IMR-90 (cell line): Measurements from ENCODE around the gene SLN. TPM values are rescaled to one million over a fixed set of nuclear protein-coding genes. Genes with fewer than 3 reads are reported as not detected.
A peak's percentile ranks its signal among the peaks of the same experiment; 100 is the strongest.

Source experiments
- ATAC-seq: fragments of 200-7000 bp; cut with Tn5 transposase; 2 replicates; pipeline ENCODE4 v1.9.1; 2020; ENCODE audit warnings: low read depth, mild to moderate bottlenecking, moderate library complexity
- BruUV-seq: library from RNA; stranded (reverse); fragments of 400-500 nt; replicated peaks from 2 replicates; lab custom pipeline; 2021; lab: Mats Ljungman, UMichigan
- CTCF ChIA-PET: fragments of 300-600 bp; formaldehyde crosslinking; extraction: SDS; loops from one replicate; lab custom pipeline; 2021; ENCODE audit warnings: antibody characterized with exemption; lab: Yijun Ruan, JAX
- POLR2A ChIA-PET: fragments of 300-600 bp; sonication (Branson Sonifier 250); formaldehyde crosslinking; loops from one replicate; lab custom pipeline; 2022; ENCODE audit warnings: antibody characterized with exemption; ENCODE audit not compliant: unreplicated experiment; lab: Charles Lee
- DNase-seq: peaks from one replicate; pipeline ENCODE4 v3.0.0; 2013
- H2AFZ ChIP-seq: replicated peaks from 2 replicates; pipeline ENCODE3; 2013; ENCODE audit warnings: low read length, mild to moderate bottlenecking; ENCODE audit not compliant: poor library complexity
- H2AK5ac ChIP-seq: 2 replicates; pipeline ENCODE4 v1.6.1; 2013; ENCODE audit warnings: low read depth, low read length, inconsistent platforms
- H2AK9ac ChIP-seq: replicated peaks from 2 replicates; pipeline ENCODE3; 2013; ENCODE audit warnings: mild to moderate bottlenecking, low read depth, low read length, moderate library complexity; ENCODE audit not compliant: poor library complexity
- H2BK120ac ChIP-seq: 2 replicates; pipeline ENCODE4 v1.6.1; 2013; ENCODE audit warnings: low read depth, low read length, inconsistent platforms
- H2BK15ac ChIP-seq: 3 replicates; pipeline ENCODE4 v1.6.1; 2013; ENCODE audit warnings: low read depth, low read length, inconsistent platforms
- H2BK20ac ChIP-seq: 2 replicates; pipeline ENCODE4 v1.6.1; 2013; ENCODE audit warnings: low read depth, mild to moderate bottlenecking, inconsistent platforms, low read length, moderate library complexity
- H2BK5ac ChIP-seq: 2 replicates; pipeline ENCODE4 v1.6.1; 2013; ENCODE audit warnings: mild to moderate bottlenecking, low read depth, low read length, inconsistent platforms; ENCODE audit not compliant: poor library complexity, severe bottlenecking
- H3K14ac ChIP-seq: replicated peaks from 2 replicates; pipeline ENCODE4 v1.6.1; 2013; ENCODE audit warnings: low read depth, low read length, inconsistent platforms
- H3K18ac ChIP-seq: 2 replicates; pipeline ENCODE4 v1.6.1; 2013; ENCODE audit warnings: low read depth, low read length, control low read depth
- H3K23ac ChIP-seq: 2 replicates; pipeline ENCODE4 v1.6.1; 2013; ENCODE audit warnings: low read depth, low read length, inconsistent platforms
- H3K27ac ChIP-seq: 2 replicates; pipeline ENCODE4 v1.5.1; 2013; ENCODE audit warnings: mild to moderate bottlenecking, control low read depth, low read length; ENCODE audit not compliant: insufficient read depth
- H3K27me3 ChIP-seq: 2 replicates; pipeline ENCODE4 v1.6.1; 2013; ENCODE audit warnings: low read length; ENCODE audit not compliant: control insufficient read depth, insufficient read depth
- H3K36me3 ChIP-seq: 2 replicates; pipeline ENCODE4 v1.6.1; 2013; ENCODE audit warnings: low read length, mixed read lengths; ENCODE audit not compliant: control insufficient read depth, insufficient read depth
- H3K4ac ChIP-seq: 2 replicates; pipeline ENCODE4 v1.6.1; 2013; ENCODE audit warnings: low read depth, low read length, inconsistent platforms
- H3K4me1 ChIP-seq: 2 replicates; pipeline ENCODE4 v1.6.1; 2013; ENCODE audit warnings: low read length, mixed read lengths; ENCODE audit not compliant: control insufficient read depth, insufficient read depth
- H3K4me2 ChIP-seq: 2 replicates; pipeline ENCODE4 v1.6.1; 2013; ENCODE audit warnings: low read depth, mild to moderate bottlenecking, control low read depth, low read length, moderate library complexity
- H3K4me3 ChIP-seq: 2 replicates; pipeline ENCODE4 v1.5.1; 2013; ENCODE audit warnings: low read depth, mild to moderate bottlenecking, control low read depth, low read length, moderate library complexity; ENCODE audit not compliant: insufficient read depth
- H3K56ac ChIP-seq: 2 replicates; pipeline ENCODE4 v1.6.1; 2013; ENCODE audit warnings: low read length, inconsistent platforms; ENCODE audit not compliant: insufficient read depth; ENCODE audit errors: extremely low read depth
- H3K79me1 ChIP-seq, 2 experiments: 2 replicates each; pipeline ENCODE4 v1.6.1; 2013; ENCODE audit warnings: low read length in 2 of 2, inconsistent platforms in 1 of 2, low read depth in 1 of 2
- H3K9ac ChIP-seq: 2 replicates; pipeline ENCODE4 v1.6.1; 2013; ENCODE audit warnings: low read depth, low read length, control low read depth
- H3K9me1 ChIP-seq: 2 replicates; pipeline ENCODE4 v1.6.1; 2013; ENCODE audit warnings: low read length, inconsistent platforms; ENCODE audit not compliant: insufficient read depth
- H3K9me3 ChIP-seq: 2 replicates; pipeline ENCODE4 v1.6.1; 2013; ENCODE audit warnings: low read length; ENCODE audit not compliant: control insufficient read depth, insufficient read depth
- H4K20me1 ChIP-seq: 2 replicates; pipeline ENCODE4 v1.6.1; 2013; ENCODE audit warnings: low read length, inconsistent platforms; ENCODE audit not compliant: insufficient read depth
- H4K5ac ChIP-seq: 2 replicates; pipeline ENCODE4 v1.6.1; 2013; ENCODE audit warnings: mild to moderate bottlenecking, low read depth, low read length, control low read depth
- H4K8ac ChIP-seq, 2 experiments: 2 replicates each; pipeline ENCODE4 v1.6.1; 2013; ENCODE audit warnings: low read depth in 2 of 2, low read length in 2 of 2, control low read depth in 1 of 2, inconsistent platforms in 1 of 2
- H4K91ac ChIP-seq: 2 replicates; pipeline ENCODE4 v1.6.1; 2013; ENCODE audit warnings: low read depth, low read length, inconsistent platforms; ENCODE audit not compliant: insufficient read depth
- CEBPB ChIP-seq: IDR thresholded peaks from 2 replicates; pipeline ENCODE4 v1.6.1; 2012; ENCODE audit warnings: low read depth, low read length, improper control_type of control experiment
- CHD1 ChIP-seq: IDR thresholded peaks from 2 replicates; pipeline ENCODE4 v1.6.1; 2012; ENCODE audit warnings: low read depth, low read length, improper control_type of control experiment
- ELK1 ChIP-seq: fragments of 150-350 bp; IDR thresholded peaks from 2 replicates; pipeline ENCODE4 v1.6.1; 2016; ENCODE audit warnings: low read depth, mild to moderate bottlenecking, low read length, moderate library complexity, borderline replicate concordance
- FOS ChIP-seq: fragments of 150-350 bp; IDR thresholded peaks from 2 replicates; pipeline ENCODE4 v1.6.1; 2016; ENCODE audit warnings: low read depth, low read length
- RAD21 ChIP-seq: IDR thresholded peaks from 2 replicates; pipeline ENCODE4 v1.6.1; 2012; ENCODE audit warnings: low read length, improper control_type of control experiment
- RFX5 ChIP-seq: IDR thresholded peaks from 2 replicates; pipeline ENCODE4 v1.8.0; 2012; ENCODE audit warnings: low read depth, mild to moderate bottlenecking, low read length, moderate library complexity
- WGBS, 2 experiments: methylation state at CpG; one replicate each; pipeline versions ENCODE4 v1.1.5 to v1.1.7; 2013; ENCODE audit warnings: missing lambda C conversion rate in 2 of 2; ENCODE audit not compliant: insufficient read length in 1 of 2; ENCODE audit errors: extremely low coverage in 2 of 2; 5-methylcytosine and 5-hydroxymethylcytosine counted together
- dilution Hi-C: fragments of 300-500 bp; cut with HindIII; formaldehyde crosslinking; loops from one replicate; pipeline ENCODE4 v1.14.3; 2018; ENCODE audit warnings: low sequenced_read_pairs; ENCODE audit not compliant: unreplicated experiment
- in situ Hi-C: fragments of 300-500 bp; cut with MboI; formaldehyde crosslinking; loops from 3 replicates; pipeline ENCODE4 v1.14.3; 2019; ENCODE audit warnings: low sequenced_read_pairs, inconsistent platforms, mixed read lengths
- intact Hi-C: fragments of 100-400 bp; cut with micrococcal nuclease; formaldehyde crosslinking; loops from 2 replicates; pipeline ENCODE4 v1.10.0; 2022
- polyA plus RNA-seq, 3 experiments: library from polyadenylated mRNA; depleted of rRNA; stranded (reverse); fragments of >200 nt; gene quantifications; 2 replicates each; pipeline ENCODE4 v1.2.3, GENCODE V29; 2012; ENCODE audit warnings: low replicate concordance in 1 of 3
- total RNA-seq: library from RNA; depleted of rRNA; stranded (reverse); fragments of >200 nt; gene quantifications from 2 replicates; pipeline ENCODE4 v1.2.3, GENCODE V29; 2012

Gene SLN
- total and polyA plus RNA-seq, 2 of the 4 experiments (the other 2 are of a cell fraction), result not detected

- BruUV-seq, result no TSS peak
Measured at GRCh38 chr11:107705027-107705426, 6.8 kb downstream of the SLN start.

More at GRCh38 chr11:107705027-107705426, 6.8 kb downstream of the SLN start:
- H2AK5ac ChIP-seq, result no peak overlapping the region
- no peak overlapping the region for H2AK9ac ChIP-seq
- intact Hi-C loops (no loop called here), dilution Hi-C loops (no loop called here), in situ Hi-C loops (no loop called here)
- H3K4ac ChIP-seq, result no peak overlapping the region
- H2BK15ac ChIP-seq, result no peak overlapping the region
- no CpG with 5 or more reads among the region's 2 CpGs for WGBS, 2 experiments
- no peak overlapping the region for H3K23ac ChIP-seq
- H4K5ac ChIP-seq, result no peak overlapping the region
- H3K36me3 ChIP-seq, result no peaks in the 10 kb centered on the region
- no peak overlapping the region for H3K4me3 ChIP-seq
- H3K14ac ChIP-seq, result no peak overlapping the region
- H3K56ac ChIP-seq, result no peak overlapping the region
- no peak overlapping the region for H2AFZ ChIP-seq
- no peak overlapping the region; the same call in 1 of the 2 replicates for H3K18ac ChIP-seq
- peaks cover 4% of the 10 kb centered on the region for H3K4me1 ChIP-seq
- DNase-seq, result peak; percentile 92
- no peak overlapping the region for H2BK120ac ChIP-seq
- no peak overlapping the region for H3K27ac ChIP-seq
- ChIA-PET POLR2A (no interaction called here), CTCF (no interaction called here)
- H4K8ac ChIP-seq, result no peak overlapping the region
- TF ChIP-seq RAD21 (no peak), CHD1 (no peak), RFX5 (no peak), CEBPB (peak; percentile 89), FOS (peak; percentile 92), ELK1 (no peak)
- no peak overlapping the region for H2BK20ac ChIP-seq
- H3K9me3 ChIP-seq, result no peaks in the 10 kb centered on the region
- H3K9ac ChIP-seq, result no peak overlapping the region
- H4K91ac ChIP-seq, result no peak overlapping the region
- H3K9me1 ChIP-seq, result no peaks in the 10 kb centered on the region
- peak; percentile 72 for ATAC-seq
- H2BK5ac ChIP-seq, result peak overlapping the region; percentile 76
- H3K4me2 ChIP-seq, result no peak overlapping the region; the same call in 1 of the 2 replicates
- no peaks in the 10 kb centered on the region for H4K20me1 ChIP-seq
- no peaks in the 10 kb centered on the region for H3K27me3 ChIP-seq
- no peaks in the 10 kb centered on the region for H3K79me1 ChIP-seq
